Measurements from ENCODE around the gene NDUFS5. TPM values are rescaled to one million over a fixed set of nuclear protein-coding genes. Genes with fewer than 3 reads are reported as not detected.

Gene NDUFS5
- total and polyA plus RNA-seq, 10 of the 15 experiments (the other 5 are each of a cell fraction or from before 2014, with no cell fraction given): 240 to 1,578 (median 831) TPM

- no peak for DNase-seq (ENCODE audit: low read depth, low spot score)
- Histone ChIP-seq H3K4me3 (no peak overlapping the region), H3K27ac (ENCODE audit: control insufficient read depth, insufficient read depth) (no peak overlapping the region), H3K27me3 (replicated peaks in 1 of 2; ENCODE audit: control insufficient read depth in 2 of 2, insufficient read depth in 2 of 2, low read length in 1 of 2) (no peaks in the 10 kb centered on the region), H3K36me3 (ENCODE audit: control insufficient read depth in 2 of 2, insufficient read depth in 2 of 2, low read length in 1 of 2) (peaks cover 18 to 42% of the 10 kb centered on the region in 2 experiments), H2AFZ (ENCODE audit: control insufficient read depth, low read depth, low read length) (no peak overlapping the region), H3K4me1 (ENCODE audit: control insufficient read depth, insufficient read depth, low read length) (no peaks in the 10 kb centered on the region), H3K4me2 (ENCODE audit: control insufficient read depth, insufficient read depth) (no peak overlapping the region), H3K9me3 (replicated peaks; ENCODE audit: control insufficient read depth, insufficient read depth, low read length) (no peaks in the 10 kb centered on the region), H3K9ac (ENCODE audit: control insufficient read depth, insufficient read depth, low read length) (no peak overlapping the region), H4K20me1 (ENCODE audit: control insufficient read depth, insufficient read depth) (no peaks in the 10 kb centered on the region; the same call in 1 of the 2 replicates), H3K79me2 (ENCODE audit: control insufficient read depth, insufficient read depth, low read length) (peaks cover 4% of the 10 kb centered on the region)
- no TSS peak for BruUV-seq (replicated peaks)
- in situ Hi-C loops (cut with MboI): no loop called here
- intact Hi-C loops (cut with micrococcal nuclease; ENCODE audit: unreplicated experiment): no loop called here
- ChIA-PET CTCF (interaction anchor here (1.3 kb wide), 1 partner anchor 88 kb away, joined by 4 read pairs; no protein-coding TSS in a partner anchor), SMC1A (ENCODE audit: uncharacterized antibody, unreplicated experiment) (interaction anchor here (0.9 to 3.5 kb wide), 4 partner anchors 11 to 201 kb away, joined by 3 to 14 read pairs (median 6); partner anchors contain the start of genes MACF1 and NDUFS5), POLR2A (interaction anchor here (1.2 kb wide), 1 partner anchor 23 kb away, joined by 5 read pairs; the partner anchor contains the start of gene NDUFS5), RAD21 (ENCODE audit: unreplicated experiment) (interaction anchor here (1.0 kb wide), 1 partner anchor 22 kb away, joined by 3 read pairs; the partner anchor contains the start of gene NDUFS5)
- FAIRE-seq: no peak
- TF ChIP-seq JUNB (IDR thresholded peaks at IDR 0.05): peak; percentile 41; the same call in 1 of the 2 replicates
- no peak for TF ChIP-seq MYC (IDR thresholded peaks at IDR 0.05; ENCODE audit: insufficient read depth, insufficient read length, insufficient replicate concordance, low read length, severe bottlenecking)
- 6% methylated on average over 2 of the region's 2 CpGs for WGBS (ENCODE audit: insufficient coverage, insufficient replicate concordance, low lambda C conversion rate, missing lambda C conversion rate)
- ATAC-seq: no peak
These were observed 22.4 kb upstream of the NDUFS5 start for GRCh38 chr1:39003794-39004193.

DNA sequence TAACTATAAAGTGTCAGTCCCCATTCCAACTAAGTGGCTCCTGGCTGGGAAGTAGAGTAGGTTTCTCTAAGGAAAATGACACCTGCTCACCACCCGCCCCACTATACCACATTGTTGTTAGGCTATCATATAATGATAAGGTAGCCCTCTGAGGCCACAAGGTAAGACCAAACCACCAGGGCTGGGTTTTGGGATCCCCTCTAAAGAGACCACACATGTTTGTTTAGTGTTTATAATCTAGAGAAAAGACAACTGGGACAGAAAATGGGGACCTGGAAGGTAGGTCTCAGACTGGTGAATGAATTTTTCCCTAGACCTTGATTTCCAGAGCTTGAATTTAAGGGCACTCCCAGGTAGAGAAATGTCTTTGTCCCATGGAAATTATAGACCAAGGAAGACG is 19.9 kb upstream of the NDUFS5 start:
- Histone ChIP-seq H3K4me2 (ENCODE audit: control insufficient read depth, insufficient read depth) (no peak overlapping the region), H4K20me1 (ENCODE audit: control insufficient read depth, insufficient read depth) (no peaks in the 10 kb centered on the region; the same call in 1 of the 2 replicates), H3K36me3 (ENCODE audit: control insufficient read depth in 2 of 2, insufficient read depth in 2 of 2, low read length in 1 of 2) (peaks cover 12 to 32% of the 10 kb centered on the region in 2 experiments), H3K27ac (ENCODE audit: control insufficient read depth, insufficient read depth) (no peak overlapping the region), H3K27me3 (replicated peaks in 1 of 2; ENCODE audit: control insufficient read depth in 2 of 2, insufficient read depth in 2 of 2, low read length in 1 of 2) (no peaks in the 10 kb centered on the region), H3K4me1 (ENCODE audit: control insufficient read depth, insufficient read depth, low read length) (no peaks in the 10 kb centered on the region), H3K9me3 (replicated peaks; ENCODE audit: control insufficient read depth, insufficient read depth, low read length) (no peaks in the 10 kb centered on the region), H3K9ac (ENCODE audit: control insufficient read depth, insufficient read depth, low read length) (no peak overlapping the region), H3K4me3 (no peak overlapping the region), H2AFZ (ENCODE audit: control insufficient read depth, low read depth, low read length) (no peak overlapping the region), H3K79me2 (ENCODE audit: control insufficient read depth, insufficient read depth, low read length) (no peaks in the 10 kb centered on the region)
- ChIA-PET RAD21 (ENCODE audit: unreplicated experiment) (no interaction called here), SMC1A (ENCODE audit: uncharacterized antibody, unreplicated experiment) (interaction anchor here (0.8 to 1.3 kb wide), 2 partner anchors 20 to 86 kb away, joined by 3 read pairs; partner anchors contain the start of gene NDUFS5), CTCF (interaction anchor here (0.6 to 1.3 kb wide), 5 partner anchors 9 to 661 kb away, joined by 3 to 5 read pairs (median 3); no protein-coding TSS in a partner anchor), POLR2A (interaction anchor here (1.2 kb wide), 1 partner anchor 12 kb away, joined by 3 read pairs; no protein-coding TSS in a partner anchor)
- ATAC-seq (no peak), FAIRE-seq (no peak), DNase-seq (ENCODE audit: low read depth, low spot score) (no peak)
- in situ Hi-C loops (cut with MboI): no loop called here
- intact Hi-C loops (cut with micrococcal nuclease; ENCODE audit: unreplicated experiment): no loop called here
- WGBS (ENCODE audit: insufficient coverage, insufficient replicate concordance, low lambda C conversion rate, missing lambda C conversion rate): 92% methylated on average over 2 of the region's 2 CpGs
- TF ChIP-seq STAT1 (conservative IDR thresholded peaks at IDR 0.05) (no peak), DPF2 (IDR thresholded peaks at IDR 0.05) (no peak), ZNF274 (IDR thresholded peaks at IDR 0.05; ENCODE audit: insufficient read depth, insufficient read length) (no peak), GATAD2B (conservative IDR thresholded peaks at IDR 0.05; ENCODE audit: low read depth) (no peak)
- TF ChIP-seq, protein P1, sequence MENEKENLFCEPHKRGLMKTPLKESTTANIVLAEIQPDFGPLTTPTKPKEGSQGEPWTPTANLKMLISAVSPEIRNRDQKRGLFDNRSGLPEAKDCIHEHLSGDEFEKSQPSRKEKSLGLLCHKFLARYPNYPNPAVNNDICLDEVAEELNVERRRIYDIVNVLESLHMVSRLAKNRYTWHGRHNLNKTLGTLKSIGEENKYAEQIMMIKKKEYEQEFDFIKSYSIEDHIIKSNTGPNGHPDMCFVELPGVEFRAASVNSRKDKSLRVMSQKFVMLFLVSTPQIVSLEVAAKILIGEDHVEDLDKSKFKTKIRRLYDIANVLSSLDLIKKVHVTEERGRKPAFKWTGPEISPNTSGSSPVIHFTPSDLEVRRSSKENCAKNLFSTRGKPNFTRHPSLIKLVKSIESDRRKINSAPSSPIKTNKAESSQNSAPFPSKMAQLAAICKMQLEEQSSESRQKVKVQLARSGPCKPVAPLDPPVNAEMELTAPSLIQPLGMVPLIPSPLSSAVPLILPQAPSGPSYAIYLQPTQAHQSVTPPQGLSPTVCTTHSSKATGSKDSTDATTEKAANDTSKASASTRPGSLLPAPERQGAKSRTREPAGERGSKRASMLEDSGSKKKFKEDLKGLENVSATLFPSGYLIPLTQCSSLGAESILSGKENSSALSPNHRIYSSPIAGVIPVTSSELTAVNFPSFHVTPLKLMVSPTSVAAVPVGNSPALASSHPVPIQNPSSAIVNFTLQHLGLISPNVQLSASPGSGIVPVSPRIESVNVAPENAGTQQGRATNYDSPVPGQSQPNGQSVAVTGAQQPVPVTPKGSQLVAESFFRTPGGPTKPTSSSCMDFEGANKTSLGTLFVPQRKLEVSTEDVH (IDR thresholded peaks at IDR 0.05; ENCODE audit: low read depth, partially characterized antibody): no peak
- TF ChIP-seq, protein P2, sequence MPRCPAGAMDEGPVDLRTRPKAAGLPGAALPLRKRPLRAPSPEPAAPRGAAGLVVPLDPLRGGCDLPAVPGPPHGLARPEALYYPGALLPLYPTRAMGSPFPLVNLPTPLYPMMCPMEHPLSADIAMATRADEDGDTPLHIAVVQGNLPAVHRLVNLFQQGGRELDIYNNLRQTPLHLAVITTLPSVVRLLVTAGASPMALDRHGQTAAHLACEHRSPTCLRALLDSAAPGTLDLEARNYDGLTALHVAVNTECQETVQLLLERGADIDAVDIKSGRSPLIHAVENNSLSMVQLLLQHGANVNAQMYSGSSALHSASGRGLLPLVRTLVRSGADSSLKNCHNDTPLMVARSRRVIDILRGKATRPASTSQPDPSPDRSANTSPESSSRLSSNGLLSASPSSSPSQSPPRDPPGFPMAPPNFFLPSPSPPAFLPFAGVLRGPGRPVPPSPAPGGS (IDR thresholded peaks at IDR 0.05; ENCODE audit: borderline replicate concordance, insufficient read depth, low read depth, low read length, poor library complexity, severe bottlenecking): no peak
- TF ChIP-seq, protein P3, sequence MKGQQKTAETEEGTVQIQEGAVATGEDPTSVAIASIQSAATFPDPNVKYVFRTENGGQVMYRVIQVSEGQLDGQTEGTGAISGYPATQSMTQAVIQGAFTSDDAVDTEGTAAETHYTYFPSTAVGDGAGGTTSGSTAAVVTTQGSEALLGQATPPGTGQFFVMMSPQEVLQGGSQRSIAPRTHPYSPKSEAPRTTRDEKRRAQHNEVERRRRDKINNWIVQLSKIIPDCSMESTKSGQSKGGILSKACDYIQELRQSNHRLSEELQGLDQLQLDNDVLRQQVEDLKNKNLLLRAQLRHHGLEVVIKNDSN (IDR thresholded peaks at IDR 0.05; ENCODE audit: borderline replicate concordance, extremely low read length, insufficient read depth, low read depth, low read length): no peak
- BruUV-seq (replicated peaks): no TSS peak
